Stimulated activated CD4-positive, alpha-beta T cell treated with anti-CD3 and anti-CD28 coated beads, TNF-alpha, amount 100 ng/mL, for 48 hours (primary cell): ENCODE data around the gene FLYWCH1.
A peak's percentile ranks its signal among the peaks of the same experiment; 100 is the strongest.

Experiments used
- DNase-seq, 3 donors: peaks; one replicate each; pipeline ENCODE4 v3.0.0-alpha.2; 2020; ENCODE audit warnings: low read depth in 3 of 3

FLYWCH1 gene, protein sequence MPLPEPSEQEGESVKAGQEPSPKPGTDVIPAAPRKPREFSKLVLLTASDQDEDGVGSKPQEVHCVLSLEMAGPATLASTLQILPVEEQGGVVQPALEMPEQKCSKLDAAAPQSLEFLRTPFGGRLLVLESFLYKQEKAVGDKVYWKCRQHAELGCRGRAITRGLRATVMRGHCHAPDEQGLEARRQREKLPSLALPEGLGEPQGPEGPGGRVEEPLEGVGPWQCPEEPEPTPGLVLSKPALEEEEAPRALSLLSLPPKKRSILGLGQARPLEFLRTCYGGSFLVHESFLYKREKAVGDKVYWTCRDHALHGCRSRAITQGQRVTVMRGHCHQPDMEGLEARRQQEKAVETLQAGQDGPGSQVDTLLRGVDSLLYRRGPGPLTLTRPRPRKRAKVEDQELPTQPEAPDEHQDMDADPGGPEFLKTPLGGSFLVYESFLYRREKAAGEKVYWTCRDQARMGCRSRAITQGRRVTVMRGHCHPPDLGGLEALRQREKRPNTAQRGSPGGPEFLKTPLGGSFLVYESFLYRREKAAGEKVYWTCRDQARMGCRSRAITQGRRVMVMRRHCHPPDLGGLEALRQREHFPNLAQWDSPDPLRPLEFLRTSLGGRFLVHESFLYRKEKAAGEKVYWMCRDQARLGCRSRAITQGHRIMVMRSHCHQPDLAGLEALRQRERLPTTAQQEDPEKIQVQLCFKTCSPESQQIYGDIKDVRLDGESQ

DNA sequence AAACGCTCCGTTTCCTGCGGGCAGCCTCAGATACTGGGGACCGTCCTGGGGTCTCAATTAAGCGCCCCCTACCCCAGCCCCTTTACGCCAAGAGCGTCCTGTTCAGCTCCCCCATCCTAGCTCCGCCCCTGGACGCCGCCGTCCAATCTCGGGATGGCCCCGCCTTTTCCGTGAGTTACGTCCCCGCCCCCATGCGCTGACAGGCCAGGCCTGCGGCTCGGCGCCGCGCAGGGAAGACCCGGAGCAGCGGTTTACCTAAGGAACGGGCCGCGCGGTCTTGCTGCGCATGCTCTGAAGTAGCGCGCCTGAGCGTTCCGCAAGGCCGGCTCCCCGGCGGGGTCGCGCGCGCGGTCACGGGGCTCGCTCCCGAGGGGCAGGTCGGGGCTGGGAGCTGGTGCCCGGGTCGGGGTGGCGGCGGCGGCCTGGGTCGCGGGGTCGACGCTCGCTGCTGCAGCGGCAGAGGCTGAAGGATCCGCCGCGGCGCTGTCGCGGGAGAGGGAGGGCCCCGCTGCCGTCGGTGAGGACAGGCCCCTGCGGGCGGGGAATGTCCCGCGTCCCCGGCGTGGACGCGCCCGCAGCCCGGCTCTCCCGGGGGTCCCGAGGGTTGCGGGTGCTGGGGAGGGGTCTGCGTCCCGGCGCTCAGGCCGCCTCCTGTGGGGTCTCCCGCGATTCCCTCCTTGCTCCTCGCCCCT lies at the start of gene FLYWCH1:
Gene FLYWCH1 (plus strand): TSS at position 294 of the 692 bp plus-strand sequence. CDS start 17,755 bp downstream, outside the sequence.
- peak; percentile 98 to 99 (median 98) for DNase-seq

DNA sequence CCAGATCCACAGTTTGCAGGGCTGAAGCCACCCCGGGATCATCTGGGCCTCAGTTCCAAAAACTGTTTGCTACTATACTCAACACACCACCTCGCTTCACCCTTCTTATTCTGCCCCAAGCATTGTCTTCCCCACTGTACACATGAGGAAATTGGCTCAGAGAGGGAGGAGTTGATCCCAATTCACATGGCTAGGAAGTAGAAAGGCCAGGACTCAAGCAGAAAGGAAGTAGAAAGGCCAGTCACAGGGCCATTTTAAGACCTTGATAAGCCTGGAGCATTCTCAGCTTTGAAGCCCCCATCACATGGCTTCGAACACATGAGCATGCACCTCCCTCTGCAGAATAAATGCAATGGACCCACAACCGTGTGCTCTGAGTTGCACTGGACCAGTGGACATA lies 46.1 kb upstream of the FLYWCH1 start:
- no peak for DNase-seq

DNA sequence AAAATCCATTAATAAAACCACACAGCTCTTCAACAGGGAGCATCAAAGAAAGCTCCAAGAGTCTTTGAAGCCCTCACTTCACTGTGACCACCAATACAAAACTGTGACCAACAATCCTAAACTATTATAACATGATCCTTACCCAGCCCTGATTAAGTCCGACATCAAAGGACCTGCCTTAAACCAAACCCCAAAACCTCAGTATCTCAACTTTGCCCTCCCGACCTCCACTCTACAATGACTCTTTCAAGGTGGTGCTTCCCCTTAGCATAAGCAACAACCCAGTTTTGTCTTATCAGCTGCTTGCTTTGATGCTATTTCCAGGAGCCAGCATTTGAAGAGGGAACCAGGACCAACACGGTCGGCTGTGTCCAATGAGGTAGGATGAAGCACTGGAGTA lies 45.3 kb upstream of the FLYWCH1 start:
- DNase-seq: no peak

DNA sequence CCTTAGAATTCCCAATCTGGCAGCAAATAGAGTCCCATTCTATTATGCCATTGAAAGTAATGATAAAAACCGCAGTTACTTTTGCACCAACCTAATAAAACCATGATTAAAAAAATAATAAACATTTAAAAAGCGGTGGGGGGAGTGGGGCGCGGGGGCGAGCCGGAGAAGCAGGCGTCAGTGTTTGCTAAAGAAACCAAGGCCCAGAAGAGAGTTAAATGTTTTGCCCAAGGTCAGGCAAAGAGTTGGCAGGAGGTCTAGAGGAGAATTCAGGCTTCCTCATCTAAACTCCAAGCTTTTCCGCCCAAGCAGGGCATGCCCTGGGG lies 44.1 kb upstream of the FLYWCH1 start:
- DNase-seq: no peak

DNA sequence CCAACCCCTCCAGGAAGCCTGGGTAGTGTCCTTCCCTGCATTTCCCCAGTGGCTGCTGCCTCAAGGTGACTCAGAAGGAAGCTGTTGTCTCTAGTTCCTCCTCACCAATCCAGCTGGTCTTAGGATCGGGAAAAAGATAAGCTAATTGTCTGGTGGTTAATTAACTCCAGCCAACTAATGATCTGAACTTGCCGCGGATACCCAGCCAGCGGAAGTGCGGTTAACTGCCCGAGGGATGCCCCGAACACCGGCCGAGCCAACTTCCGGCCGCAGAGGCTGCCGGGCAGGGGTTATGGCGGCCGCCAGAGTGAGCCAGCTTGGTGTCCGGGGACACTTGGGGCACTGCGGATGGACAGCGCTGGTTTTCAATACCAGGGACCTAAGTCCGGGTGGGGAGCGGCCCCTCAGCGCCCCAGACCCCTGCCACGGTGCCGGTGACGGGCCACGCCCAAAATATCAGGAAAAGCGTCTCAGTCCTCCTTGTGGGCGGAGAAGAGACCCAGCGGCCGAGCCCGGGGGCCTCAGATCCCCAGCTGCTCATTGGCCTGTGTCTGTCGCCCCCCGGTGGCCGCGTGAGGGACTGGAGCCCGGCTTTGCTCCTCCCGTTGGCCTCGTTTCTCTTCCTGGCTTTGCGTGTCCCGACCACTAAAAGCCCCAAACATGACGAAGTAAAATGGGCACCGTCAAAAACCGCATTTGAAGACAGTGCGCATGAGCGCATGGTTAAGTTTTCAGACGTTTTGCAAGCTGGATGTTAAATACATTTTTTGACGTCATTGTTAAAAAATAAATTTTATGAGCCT lies 43.5 kb upstream of the FLYWCH1 start:
- DNase-seq: peak; percentile 90 to 96 (median 95)

DNA sequence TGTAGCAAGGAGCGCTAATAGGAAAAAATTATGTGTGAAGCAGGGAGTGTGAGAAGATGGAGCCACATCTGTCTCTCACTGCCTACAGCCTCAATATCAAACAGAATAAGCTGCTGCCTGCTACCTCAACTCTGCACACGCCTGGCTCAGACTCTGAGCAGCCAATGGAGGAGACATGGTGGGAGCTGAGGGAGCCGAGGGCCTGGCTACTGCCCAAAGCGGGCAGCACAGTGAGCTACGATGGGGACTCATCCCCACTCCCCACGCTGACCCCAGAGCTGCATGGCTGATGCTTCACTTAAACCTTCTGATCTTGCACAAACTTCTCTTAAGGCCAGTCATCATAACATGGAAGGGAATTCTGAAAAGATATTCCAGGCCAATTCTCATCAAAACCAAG lies 39.8 kb upstream of the FLYWCH1 start:
- DNase-seq: no peak

DNA sequence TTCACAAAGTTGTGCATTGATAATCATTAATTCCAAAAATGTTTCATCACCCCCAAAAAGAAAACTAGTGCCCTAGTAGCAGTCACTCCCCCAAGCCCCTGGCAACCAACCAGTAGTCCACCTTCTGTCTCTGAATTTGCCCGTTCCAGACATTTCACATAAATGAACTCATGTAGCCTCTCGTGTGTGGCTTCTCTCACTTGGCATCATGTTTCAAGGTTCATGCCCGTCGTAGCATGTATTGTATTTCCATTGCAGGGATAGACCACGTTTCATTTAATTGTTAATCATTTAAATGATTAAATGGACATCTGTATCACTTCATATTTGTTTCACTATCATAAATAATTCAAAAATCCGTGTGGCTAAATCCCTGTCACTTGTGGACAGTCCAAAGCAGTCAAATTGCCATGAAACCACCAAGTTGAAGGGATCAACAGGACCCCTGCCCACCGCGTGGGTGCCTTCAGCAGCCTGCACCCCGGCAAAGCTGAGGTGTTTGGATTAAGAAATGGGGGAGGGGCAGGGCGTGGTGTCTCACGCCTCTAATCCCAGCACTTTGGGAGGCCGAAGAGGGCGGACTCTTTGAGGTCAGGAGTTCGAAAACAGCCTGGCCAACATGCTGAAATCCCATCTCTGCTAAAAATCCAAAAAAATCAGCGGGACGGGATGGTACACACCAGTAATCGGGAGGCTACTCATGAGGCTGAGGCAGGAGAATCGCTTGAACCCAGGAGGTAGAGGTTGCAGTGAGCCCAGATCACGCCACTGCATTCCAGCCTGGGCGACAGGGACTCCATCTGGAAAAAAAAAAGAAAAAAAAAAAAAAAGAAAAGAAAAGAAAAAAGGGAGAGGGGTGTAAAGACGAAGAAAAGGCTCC lies 37.5 kb upstream of the FLYWCH1 start:
- no peak for DNase-seq

DNA sequence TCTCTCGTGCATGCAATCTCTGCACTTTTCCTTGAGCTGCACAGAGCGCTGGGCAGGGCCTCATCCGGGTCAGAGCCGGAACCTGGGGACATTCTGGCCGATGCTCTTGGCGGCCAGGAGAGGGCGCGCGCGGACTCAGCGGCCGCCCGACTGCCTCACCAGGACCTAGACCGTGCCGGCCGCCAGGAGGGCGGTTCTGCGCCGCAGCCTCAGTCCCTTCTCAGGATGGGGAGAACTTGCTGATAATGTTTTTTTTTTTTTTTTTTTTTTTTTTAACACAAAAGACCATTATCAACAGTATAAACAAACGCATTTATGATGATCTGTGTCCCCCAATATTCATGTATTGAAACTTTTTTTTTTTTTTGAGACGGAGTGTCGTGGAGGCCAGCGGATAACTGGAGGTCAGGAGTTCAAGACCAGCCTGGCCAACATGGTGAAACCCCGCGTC lies 36.8 kb upstream of the FLYWCH1 start:
- peak; percentile 37 to 58 (median 46) for DNase-seq

DNA sequence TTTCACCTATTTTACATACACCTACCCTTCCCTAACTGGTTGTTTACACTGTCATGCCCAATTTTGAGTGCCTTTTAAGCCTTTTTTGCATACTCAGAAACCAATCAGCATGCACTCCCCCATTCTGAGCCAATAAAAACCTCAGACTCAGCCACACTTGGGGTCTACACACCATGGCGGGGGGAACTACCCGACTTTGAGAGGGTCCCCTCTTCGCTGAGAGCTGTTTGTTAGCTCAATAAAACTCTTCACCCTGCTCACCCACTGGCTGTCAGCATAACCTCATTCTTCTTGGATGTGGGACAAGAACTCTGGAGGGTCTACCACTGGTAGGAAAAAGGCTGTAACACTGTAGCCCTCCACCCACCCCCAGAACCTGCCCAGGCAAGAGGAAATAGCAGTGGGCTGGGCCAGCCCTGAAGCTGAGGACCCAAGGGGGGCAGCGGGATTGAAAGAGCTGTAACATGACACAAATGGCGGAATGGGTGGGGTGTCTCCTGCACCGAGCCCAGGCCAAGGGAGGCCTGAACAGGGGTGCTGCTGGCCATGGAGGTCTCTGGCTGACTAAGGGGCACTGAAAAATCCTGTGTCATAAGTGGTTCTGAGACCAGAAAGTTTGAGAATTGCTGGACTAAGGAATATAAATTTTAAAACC lies 31.8 kb upstream of the FLYWCH1 start:
- no peak for DNase-seq

DNA sequence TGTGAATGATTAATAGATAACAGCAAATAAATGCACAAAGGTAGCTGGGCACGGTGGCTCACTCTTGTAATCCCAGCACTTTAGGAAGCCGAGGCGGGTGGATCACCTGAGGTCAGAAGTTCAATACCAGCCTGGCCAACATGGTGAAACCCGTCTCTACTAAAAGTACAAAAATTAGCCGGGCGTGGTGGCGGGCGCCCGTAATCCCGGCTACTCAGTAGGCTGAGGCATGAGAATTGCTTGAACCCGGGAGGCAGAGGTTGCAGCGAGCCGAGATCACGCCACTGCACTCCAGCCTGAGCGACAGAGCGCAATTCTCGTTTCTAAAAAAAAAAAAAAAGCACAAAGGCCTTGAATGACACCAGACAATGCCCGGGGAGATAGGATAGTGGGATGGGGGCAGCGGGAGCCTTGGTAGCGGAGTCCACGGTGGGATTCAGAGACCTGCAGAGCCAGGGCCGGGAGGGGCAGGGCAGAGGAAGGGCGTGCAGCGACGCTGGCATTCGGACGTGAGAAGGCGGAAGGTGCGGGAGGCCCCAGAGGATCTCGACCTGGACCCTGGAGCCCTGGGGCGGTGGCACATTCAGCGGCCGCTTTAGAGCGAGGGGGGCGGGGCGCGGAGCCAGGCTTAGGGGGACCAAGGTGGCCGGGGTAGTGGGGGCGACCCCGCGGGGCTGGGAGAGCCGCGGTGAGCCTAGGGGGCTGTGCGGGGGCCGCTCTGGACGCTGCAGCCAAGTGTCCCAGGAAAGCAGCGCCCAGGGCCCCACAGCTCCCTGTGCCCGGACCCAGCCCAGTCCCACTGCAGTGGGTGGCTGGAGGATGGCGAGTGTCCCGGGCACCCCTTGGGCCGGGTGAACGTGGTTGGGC lies 29.7 kb upstream of the FLYWCH1 start:
- DNase-seq: no peak

DNA sequence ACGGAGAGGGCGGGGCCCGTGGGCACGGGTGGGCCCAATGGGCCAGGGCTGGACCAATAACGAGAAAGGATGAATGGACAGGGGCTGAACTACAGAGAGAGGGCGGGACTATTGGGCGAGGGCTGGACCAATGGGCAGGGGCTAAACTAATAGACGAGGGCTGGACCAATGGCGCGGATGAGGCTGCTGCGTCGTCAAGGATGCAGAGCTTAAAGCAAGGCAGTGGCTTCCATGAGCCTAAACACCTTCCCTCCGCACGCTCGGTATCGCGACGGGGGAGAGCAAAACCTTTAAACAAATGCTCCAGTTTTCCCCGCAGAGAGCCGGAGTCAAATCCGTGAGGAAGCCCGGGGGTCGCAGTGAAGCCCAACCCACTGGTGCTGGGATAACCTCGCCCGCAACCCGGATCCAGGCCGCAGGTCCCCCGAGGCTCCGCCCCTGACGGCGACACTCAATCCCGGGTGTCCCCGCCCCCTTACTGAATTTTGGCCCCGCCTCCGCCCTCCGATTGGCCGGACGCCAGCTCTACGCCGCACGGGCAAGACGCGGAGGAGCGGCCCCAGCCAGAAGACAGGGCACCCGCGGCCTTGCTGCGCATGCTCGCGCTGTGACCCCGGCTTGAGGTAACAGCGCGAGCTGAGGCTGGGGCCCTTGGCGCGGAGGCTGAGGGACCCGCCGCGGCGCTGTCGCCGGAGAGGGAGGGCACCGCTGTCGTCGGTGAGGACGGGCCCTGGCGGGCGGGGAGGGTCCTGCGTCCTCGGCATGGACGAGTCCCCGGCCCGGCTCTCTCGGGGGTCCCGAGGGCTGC lies 28.9 kb upstream of the FLYWCH1 start, which contains the start of gene FLYWCH2:
Gene FLYWCH2 (plus strand): TSS at position 566 of the 808 bp plus-strand sequence. CDS start 13,235 bp downstream, outside the sequence.
- DNase-seq: peak; percentile 98 to 100 (median 99)

DNA sequence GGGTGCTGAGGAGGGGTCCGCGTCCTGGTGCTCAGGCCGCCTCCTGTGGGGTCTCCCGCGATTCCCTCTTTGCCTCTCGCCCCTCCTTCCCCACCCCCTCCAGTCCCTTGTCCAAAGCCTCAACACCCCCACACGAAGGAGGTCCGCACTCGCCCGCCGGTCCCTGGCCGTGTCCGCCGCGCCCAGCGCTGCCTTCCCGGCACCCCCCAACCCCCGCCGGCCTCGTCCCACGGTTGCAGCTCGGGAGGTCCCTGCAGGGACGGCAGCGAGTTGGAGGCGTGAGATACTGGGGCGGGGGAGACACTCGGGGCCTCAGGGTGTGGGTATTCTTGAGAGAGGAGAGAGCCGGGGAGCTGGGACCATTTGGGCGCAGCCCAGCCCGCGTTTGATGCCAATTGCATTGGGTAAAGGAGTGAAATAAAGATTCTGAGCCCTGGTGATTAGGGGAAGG lies 28.2 kb upstream of the FLYWCH1 start:
- DNase-seq: no peak

DNA sequence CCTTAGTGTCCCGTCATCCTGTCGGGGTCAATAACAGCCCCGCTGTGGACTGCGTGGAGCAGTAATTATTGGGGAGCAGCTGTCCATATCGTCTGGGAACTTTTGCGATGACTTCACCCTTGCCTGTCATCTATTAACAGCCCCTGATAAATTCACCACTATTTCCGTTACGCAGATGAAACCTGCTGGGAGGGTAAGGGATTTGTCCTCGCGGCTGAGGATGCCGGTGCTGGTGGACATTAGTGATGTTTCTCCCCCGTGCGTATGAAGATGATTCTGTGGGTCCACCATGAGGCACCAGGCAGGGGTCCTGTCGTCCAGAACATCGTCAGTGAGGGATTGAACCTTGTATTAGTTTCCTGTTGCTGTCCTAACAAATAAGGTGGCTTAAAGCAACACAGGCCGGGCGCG lies 27.7 kb upstream of the FLYWCH1 start:
- DNase-seq: no peak

DNA sequence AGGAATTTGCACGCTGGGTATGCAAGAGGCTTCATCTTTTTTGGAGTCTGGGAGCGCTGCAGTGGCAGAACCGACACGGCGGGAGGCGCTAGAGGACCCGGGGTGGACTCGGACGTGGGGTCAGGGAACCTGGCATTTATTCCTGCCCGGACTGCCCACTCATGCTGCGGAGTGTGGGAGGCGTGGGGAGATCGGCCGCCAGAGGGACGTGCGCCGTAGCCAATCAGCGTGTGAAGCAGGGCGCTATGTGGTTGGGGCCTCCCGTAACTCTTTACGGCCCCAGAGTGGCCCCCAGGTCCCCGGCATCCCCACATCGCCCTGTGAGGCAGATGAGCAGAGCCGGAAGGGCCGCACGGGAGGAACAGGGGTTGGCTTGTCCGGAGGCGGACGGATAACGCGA lies 17.5 kb upstream of the FLYWCH1 start:
- DNase-seq: no peak

DNA sequence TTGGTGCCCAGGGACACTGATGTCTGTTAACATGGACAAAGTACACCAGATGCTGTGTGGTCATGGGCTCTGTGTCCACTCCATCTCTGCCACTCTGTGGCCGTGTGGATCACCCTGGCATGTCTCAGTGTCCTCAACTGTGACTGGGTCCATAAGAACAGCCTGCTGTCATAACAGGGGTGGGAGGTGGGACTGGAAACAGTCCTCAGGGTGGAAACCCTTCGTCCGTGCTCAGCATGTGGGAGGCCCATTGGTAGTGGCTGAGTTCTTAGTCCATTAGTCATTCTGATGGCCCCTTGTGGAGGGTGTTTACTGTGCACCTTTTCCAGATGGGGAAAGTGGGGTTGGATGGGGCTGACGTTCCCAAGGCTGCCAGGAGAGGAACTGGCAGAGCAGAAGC lies 15.9 kb upstream of the FLYWCH1 start:
- DNase-seq: no peak

DNA sequence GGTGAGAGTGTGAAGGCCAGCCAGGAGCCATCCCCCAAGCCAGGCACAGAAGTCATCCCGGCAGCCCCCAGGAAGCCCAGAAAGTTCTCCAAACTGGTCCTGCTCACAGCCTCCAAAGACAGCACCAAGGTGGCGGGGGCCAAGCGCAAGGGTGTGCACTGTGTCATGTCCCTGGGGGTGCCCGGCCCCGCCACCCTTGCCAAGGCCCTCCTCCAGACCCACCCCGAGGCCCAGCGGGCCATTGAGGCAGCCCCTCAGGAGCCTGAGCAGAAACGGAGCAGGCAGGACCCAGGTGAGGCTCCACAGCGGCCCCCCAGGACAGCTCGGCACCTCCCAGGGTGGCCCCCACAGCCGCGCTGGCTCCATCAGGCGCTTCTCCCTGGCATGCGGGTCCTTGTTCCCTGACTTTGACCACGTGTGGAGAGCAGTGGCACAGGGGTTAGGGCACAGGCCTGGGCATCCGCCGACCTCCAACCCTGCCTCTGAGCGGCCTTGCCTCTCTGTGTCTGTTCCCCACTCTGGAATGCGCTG lies 15.2 kb upstream of the FLYWCH1 start:
- no peak for DNase-seq

DNA sequence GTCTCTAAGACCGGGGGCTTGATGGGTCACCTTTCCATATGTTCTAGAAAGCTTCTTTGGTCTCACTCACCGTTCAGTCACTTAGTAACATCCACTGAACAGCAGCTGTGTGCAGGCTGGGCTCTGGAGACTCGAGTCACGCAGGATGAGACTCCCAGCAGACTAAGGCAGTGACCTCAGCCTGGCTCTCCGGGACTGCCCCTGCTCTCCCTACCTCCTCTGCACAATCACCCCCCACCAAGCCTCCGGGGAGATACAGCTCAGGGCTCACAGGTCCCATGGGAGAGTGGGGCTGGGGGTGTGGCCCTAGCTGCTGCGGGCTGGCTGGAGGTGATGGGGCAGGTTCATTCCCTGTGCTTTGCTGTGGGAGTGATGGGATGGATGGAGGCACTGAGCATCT lies 14.6 kb upstream of the FLYWCH1 start:
- no peak for DNase-seq
